Loucy (cell line): ENCODE results near the gene ERCC3.

Source experiments
- H2AFZ ChIP-seq: fragments of 200-600 bp; sonication (generic); 2 replicates; pipeline ENCODE4 v1.6.0; 2016; ENCODE audit warnings: antibody characterized with exemption, mild to moderate bottlenecking, low read length, moderate library complexity
- H3F3A ChIP-seq: fragments of 200-600 bp; 2 replicates; pipeline ENCODE4 v1.6.0; 2016; ENCODE audit warnings: antibody characterized with exemption, low read depth, mild to moderate bottlenecking
- H3K27me3 ChIP-seq: fragments of 200-600 bp; sonication (generic); 2 replicates; pipeline ENCODE4 v1.6.1; 2014; ENCODE audit warnings: low read length, mild to moderate bottlenecking; ENCODE audit not compliant: insufficient read depth, poor library complexity, severe bottlenecking
- H3K36me3 ChIP-seq: fragments of 200-600 bp; sonication (generic); 2 replicates; pipeline ENCODE4 v1.6.1; 2016; ENCODE audit warnings: low read length; ENCODE audit not compliant: insufficient read depth
- H3K4me1 ChIP-seq: fragments of 200-600 bp; sonication (generic); 2 replicates; pipeline ENCODE4 v1.5.1; 2014; ENCODE audit warnings: low read length, mild to moderate bottlenecking; ENCODE audit not compliant: insufficient read depth, poor library complexity, severe bottlenecking
- H3K4me2 ChIP-seq: fragments of 200-600 bp; sonication (generic); 2 replicates; pipeline ENCODE4 v1.6.0; 2014; ENCODE audit warnings: antibody characterized with exemption, low read length, low read depth, mild to moderate bottlenecking; ENCODE audit not compliant: poor library complexity, severe bottlenecking
- H3K4me3 ChIP-seq: fragments of 200-600 bp; sonication (generic); 2 replicates; pipeline ENCODE4 v1.5.1; 2014; ENCODE audit warnings: low read length, mild to moderate bottlenecking, mixed read lengths; ENCODE audit not compliant: poor library complexity, severe bottlenecking
- H3K79me2 ChIP-seq: fragments of 200-600 bp; sonication (generic); 2 replicates; pipeline ENCODE4 v1.6.1; 2014; ENCODE audit warnings: low read length; ENCODE audit not compliant: insufficient read depth
- H3K9ac ChIP-seq: fragments of 200-600 bp; sonication (generic); 2 replicates; pipeline ENCODE4 v1.6.0; 2014; ENCODE audit warnings: mild to moderate bottlenecking, low read depth, low read length, moderate library complexity; ENCODE audit not compliant: poor library complexity, severe bottlenecking
- H3K9me2 ChIP-seq: fragments of 200-600 bp; sonication (generic); replicated peaks from 2 replicates; pipeline ENCODE4 v1.6.1; 2016; ENCODE audit warnings: low read depth, low read length, mixed read lengths
- H3K9me3 ChIP-seq: fragments of 200-600 bp; sonication (generic); 2 replicates; pipeline ENCODE4 v1.6.1; 2014; ENCODE audit warnings: mild to moderate bottlenecking, antibody characterized with exemption, low read length, low read depth; ENCODE audit not compliant: insufficient read depth
- H4K20me1 ChIP-seq: fragments of 200-600 bp; sonication (generic); 2 replicates; pipeline ENCODE4 v1.6.0; 2014; ENCODE audit warnings: antibody characterized with exemption, low read length, mild to moderate bottlenecking; ENCODE audit not compliant: insufficient read depth, poor library complexity, severe bottlenecking
- CTCF ChIP-seq: fragments of 200-600 bp; sonication (generic); conservative IDR thresholded peaks from 2 replicates; pipeline ENCODE4 v1.5.1; 2014; ENCODE audit warnings: mild to moderate bottlenecking, antibody characterized with exemption, low read length
- EZH2phosphoT487 ChIP-seq: fragments of 200-600 bp; IDR thresholded peaks from 2 replicates; pipeline ENCODE4 v1.6.1; 2018; ENCODE audit warnings: antibody characterized with exemption, mild to moderate bottlenecking, moderate library complexity, borderline replicate concordance

ERCC3 gene

GRCh38 chr2:127332335-127332734, 38.4 kb upstream of the ERCC3 start:
- H3F3A ChIP-seq = no peaks in the 10 kb centered on the region
- H3K4me2 ChIP-seq = no peak overlapping the region
- no peak overlapping the region for H3K4me3 ChIP-seq
- no peaks in the 10 kb centered on the region for H3K9me3 ChIP-seq
- no peak overlapping the region for H2AFZ ChIP-seq
- no peaks in the 10 kb centered on the region for H4K20me1 ChIP-seq
- no peaks in the 10 kb centered on the region for H3K9me2 ChIP-seq
- no peak for TF ChIP-seq CTCF
- no peak for TF ChIP-seq EZH2phosphoT487
- peaks cover 80% of the 10 kb centered on the region for H3K36me3 ChIP-seq
- H3K27me3 ChIP-seq = no peaks in the 10 kb centered on the region
- no peaks in the 10 kb centered on the region for H3K79me2 ChIP-seq
- no peaks in the 10 kb centered on the region for H3K4me1 ChIP-seq
- H3K9ac ChIP-seq = no peak overlapping the region

- Histone ChIP-seq H3K36me3 (peaks cover 76% of the 10 kb centered on the region), H3F3A (no peaks in the 10 kb centered on the region), H3K9ac (no peak overlapping the region), H3K4me2 (no peak overlapping the region), H3K79me2 (no peaks in the 10 kb centered on the region), H3K9me3 (no peaks in the 10 kb centered on the region), H3K9me2 (no peaks in the 10 kb centered on the region), H3K27me3 (no peaks in the 10 kb centered on the region), H2AFZ (no peak overlapping the region), H4K20me1 (no peaks in the 10 kb centered on the region), H3K4me1 (no peaks in the 10 kb centered on the region), H3K4me3 (no peak overlapping the region)
- TF ChIP-seq CTCF = no peak
- no peak for TF ChIP-seq EZH2phosphoT487
Observed at GRCh38 chr2:127330753-127331152, 36.8 kb upstream of the ERCC3 start.

GRCh38 chr2:127326289-127326945, 32.5 kb upstream of the ERCC3 start:
- Histone ChIP-seq H4K20me1 (no peaks in the 10 kb centered on the region), H3K4me3 (no peak overlapping the region), H3F3A (no peaks in the 10 kb centered on the region), H2AFZ (no peak overlapping the region), H3K9me3 (no peaks in the 10 kb centered on the region), H3K27me3 (no peaks in the 10 kb centered on the region), H3K9ac (no peak overlapping the region), H3K79me2 (no peaks in the 10 kb centered on the region), H3K9me2 (no peaks in the 10 kb centered on the region), H3K4me2 (no peak overlapping the region), H3K4me1 (no peaks in the 10 kb centered on the region), H3K36me3 (peaks cover 67% of the 10 kb centered on the region)
- no peak for TF ChIP-seq CTCF
- no peak for TF ChIP-seq EZH2phosphoT487
